IPS DF 6.9 (cell line): ENCODE data around the gene BDNF.

ENCODE experiments used
- DNase-seq: peaks from one replicate; pipeline ENCODE4 v3.0.0-alpha.2; 2013; ENCODE audit warnings: low read depth, low spot score
- H3K27ac ChIP-seq: one replicate; pipeline ENCODE4 v1.5.1; 2013; ENCODE audit warnings: low read length, control low read depth
- H3K27me3 ChIP-seq: 2 replicates; pipeline ENCODE4 v1.6.1; 2013; ENCODE audit warnings: mild to moderate bottlenecking, low read length; ENCODE audit not compliant: control insufficient read depth, insufficient read depth
- H3K36me3 ChIP-seq: 2 replicates; pipeline ENCODE4 v1.6.1; 2013; ENCODE audit warnings: low read length; ENCODE audit not compliant: control insufficient read depth, insufficient read depth
- H3K4me1 ChIP-seq: 2 replicates; pipeline ENCODE4 v1.6.1; 2013; ENCODE audit warnings: low read length; ENCODE audit not compliant: control insufficient read depth, insufficient read depth
- H3K4me3 ChIP-seq: 2 replicates; pipeline ENCODE4 v1.5.1; 2013; ENCODE audit warnings: mild to moderate bottlenecking, low read length
- H3K9me3 ChIP-seq: 2 replicates; pipeline ENCODE4 v1.6.1; 2013; ENCODE audit warnings: low read length, inconsistent platforms; ENCODE audit not compliant: control insufficient read depth, insufficient read depth
- WGBS: extraction: QIAGEN DNeasy Blood & Tissue Kit; methylation state at CpG from one replicate; pipeline ENCODE4 v1.1.7; 2013; ENCODE audit warnings: mixed read lengths, missing lambda C conversion rate; ENCODE audit not compliant: insufficient read length, insufficient coverage; 5-methylcytosine and 5-hydroxymethylcytosine counted together

Gene BDNF

GRCh38 chr11:27618281-27618915 lies 81.9 kb downstream of the BDNF start:
- WGBS, result no CpG with 5 or more reads among the region's 2 CpGs
- Histone ChIP-seq H3K27ac (no peak overlapping the region), H3K4me1 (no peaks in the 10 kb centered on the region), H3K9me3 (no peaks in the 10 kb centered on the region), H3K4me3 (no peak overlapping the region), H3K27me3 (no peaks in the 10 kb centered on the region), H3K36me3 (peaks cover 29% of the 10 kb centered on the region; the same call in 1 of the 2 replicates)
- DNase-seq, result no peak

DNA sequence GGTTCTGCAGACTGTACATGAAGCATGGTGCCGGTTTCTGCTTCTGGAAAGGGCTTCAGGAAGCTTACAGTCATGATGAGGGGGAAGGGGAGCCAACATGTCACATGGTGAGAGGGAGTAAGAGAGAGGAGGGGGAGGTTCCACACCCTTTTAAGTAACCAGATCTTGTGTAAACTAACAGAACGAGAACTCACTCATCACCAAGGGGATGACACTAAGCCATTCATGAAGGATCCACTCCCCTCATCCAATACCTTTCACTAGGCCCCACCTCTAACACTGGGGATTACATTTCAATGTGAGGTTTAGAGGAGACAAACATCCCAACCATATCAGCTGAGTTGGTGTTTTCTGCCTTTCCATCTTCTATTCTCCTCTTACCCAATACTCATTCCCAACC lies 83.5 kb downstream of the BDNF start:
- Histone ChIP-seq H3K4me1 (no peaks in the 10 kb centered on the region), H3K27me3 (0 out of 2 replicates have a peak, but pooled peaks cover 2% of the 10 kb centered on the region), H3K4me3 (no peak overlapping the region), H3K36me3 (peaks cover 19% of the 10 kb centered on the region; the same call in 1 of the 2 replicates), H3K27ac (no peak overlapping the region), H3K9me3 (no peaks in the 10 kb centered on the region)
- no CpG with 5 or more reads among the region's 2 CpGs for WGBS
- no peak for DNase-seq

DNA sequence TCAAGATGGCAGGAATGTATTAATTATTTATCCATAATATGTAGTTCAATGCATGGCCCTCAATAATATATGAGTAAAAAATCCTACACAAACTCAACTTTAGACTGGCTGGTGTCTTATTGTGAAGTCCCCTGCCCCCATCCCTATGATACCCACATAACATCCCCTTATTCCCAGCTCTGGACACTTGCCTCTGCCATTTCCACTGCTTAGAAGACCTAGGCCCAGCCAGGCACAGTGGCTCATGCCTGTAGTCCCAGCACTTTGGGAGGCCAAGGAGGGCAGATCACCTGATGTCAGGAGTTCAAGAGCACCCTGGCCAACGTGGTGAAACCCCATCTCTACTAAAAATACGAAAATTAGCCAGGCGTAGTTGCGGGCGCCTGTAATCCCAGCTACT lies 84.4 kb downstream of the BDNF start:
- H3K27ac ChIP-seq, result no peak overlapping the region
- no peak for DNase-seq
- H3K4me1 ChIP-seq, result no peaks in the 10 kb centered on the region
- no peak overlapping the region for H3K4me3 ChIP-seq
- 0 out of 2 replicates have a peak, but pooled peaks cover 2% of the 10 kb centered on the region for H3K27me3 ChIP-seq
- peaks cover 19% of the 10 kb centered on the region; the same call in 1 of the 2 replicates for H3K36me3 ChIP-seq
- H3K9me3 ChIP-seq, result no peaks in the 10 kb centered on the region
- WGBS, result no CpG with 5 or more reads among the region's 5 CpGs

GRCh38 chr11:27614092-27614491 lies 86.2 kb downstream of the BDNF start:
- no peak for DNase-seq
- Histone ChIP-seq H3K27me3 (0 out of 2 replicates have a peak, but pooled peaks cover 2% of the 10 kb centered on the region), H3K9me3 (no peaks in the 10 kb centered on the region), H3K4me1 (no peaks in the 10 kb centered on the region), H3K4me3 (no peak overlapping the region), H3K36me3 (peaks cover 15% of the 10 kb centered on the region; the same call in 1 of the 2 replicates), H3K27ac (no peak overlapping the region)

- Histone ChIP-seq H3K27me3 (0 out of 2 replicates have a peak, but pooled peaks cover 2% of the 10 kb centered on the region), H3K27ac (no peak overlapping the region), H3K9me3 (no peaks in the 10 kb centered on the region), H3K4me1 (no peaks in the 10 kb centered on the region), H3K36me3 (peaks cover 11% of the 10 kb centered on the region; the same call in 1 of the 2 replicates), H3K4me3 (no peak overlapping the region)
- DNase-seq, result no peak
- no CpG with 5 or more reads among the region's 9 CpGs for WGBS
Measured at GRCh38 chr11:27612932-27613880, 87.0 kb downstream of the BDNF start.

GRCh38 chr11:27611947-27612455 lies 88.3 kb downstream of the BDNF start:
- Histone ChIP-seq H3K4me1 (no peaks in the 10 kb centered on the region), H3K27me3 (peaks cover 2% of the 10 kb centered on the region; the same call in 1 of the 2 replicates), H3K36me3 (peaks cover 6% of the 10 kb centered on the region; the same call in 1 of the 2 replicates), H3K4me3 (no peak overlapping the region), H3K9me3 (no peaks in the 10 kb centered on the region), H3K27ac (no peak overlapping the region)
- DNase-seq, result no peak
- WGBS, result no CpG with 5 or more reads among the region's 3 CpGs

GRCh38 chr11:27611390-27611789 lies 88.9 kb downstream of the BDNF start:
- no peak for DNase-seq
- WGBS, result no CpG with 5 or more reads among the region's 1 CpG
- Histone ChIP-seq H3K27ac (no peak overlapping the region), H3K4me3 (no peak overlapping the region), H3K36me3 (no peaks in the 10 kb centered on the region; the same call in 1 of the 2 replicates), H3K4me1 (no peaks in the 10 kb centered on the region), H3K9me3 (no peaks in the 10 kb centered on the region), H3K27me3 (peaks cover 2% of the 10 kb centered on the region; the same call in 1 of the 2 replicates)

GRCh38 chr11:27610946-27611345 lies 89.3 kb downstream of the BDNF start:
- Histone ChIP-seq H3K4me3 (no peak overlapping the region), H3K9me3 (no peaks in the 10 kb centered on the region), H3K4me1 (no peaks in the 10 kb centered on the region), H3K36me3 (no peaks in the 10 kb centered on the region; the same call in 1 of the 2 replicates), H3K27me3 (peaks cover 2% of the 10 kb centered on the region; the same call in 1 of the 2 replicates), H3K27ac (no peak overlapping the region)
- no peak for DNase-seq

DNA sequence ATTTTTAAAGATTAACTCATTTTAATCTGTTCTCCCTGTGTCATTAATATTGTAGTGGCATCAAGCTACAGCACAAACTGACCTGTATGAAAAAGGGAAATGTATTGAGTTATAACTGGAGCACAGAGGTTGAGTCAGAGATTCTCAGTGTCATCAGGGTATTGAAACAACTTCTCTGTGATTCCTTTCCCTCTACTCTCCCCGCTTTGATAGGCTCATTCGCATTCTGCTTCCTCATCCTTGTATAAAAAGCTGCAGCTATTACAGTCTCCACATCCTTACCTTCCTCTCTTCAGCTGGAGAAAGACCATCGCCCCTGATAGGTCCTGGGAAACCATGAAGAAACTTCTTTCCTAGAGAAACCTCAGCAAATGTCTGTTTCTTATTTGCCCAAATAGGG lies 90.0 kb downstream of the BDNF start:
- Histone ChIP-seq H3K4me1 (no peaks in the 10 kb centered on the region), H3K4me3 (no peak overlapping the region), H3K27ac (no peak overlapping the region), H3K36me3 (no peaks in the 10 kb centered on the region; the same call in 1 of the 2 replicates), H3K27me3 (peaks cover 2% of the 10 kb centered on the region; the same call in 1 of the 2 replicates), H3K9me3 (no peaks in the 10 kb centered on the region)
- no CpG with 5 or more reads among the region's 3 CpGs for WGBS
- no peak for DNase-seq

- Histone ChIP-seq H3K4me1 (peaks cover 1% of the 10 kb centered on the region; the same call in 1 of the 2 replicates), H3K27me3 (peaks cover 2% of the 10 kb centered on the region; the same call in 1 of the 2 replicates), H3K9me3 (no peaks in the 10 kb centered on the region), H3K4me3 (no peak overlapping the region), H3K27ac (no peak overlapping the region), H3K36me3 (no peaks in the 10 kb centered on the region)
- no CpG with 5 or more reads among the region's 2 CpGs for WGBS
- DNase-seq, result no peak
Measured at GRCh38 chr11:27608951-27609350, 91.3 kb downstream of the BDNF start.
